Measurements from ENCODE around the gene SULT1C2.
"Not testable (repeated sequence)": the region's sequence is repeated elsewhere in the genome, so short reads cannot be mapped to it uniquely, and the experiment has no call there.

The SULT1C2 gene

GRCh38 chr2:108359336-108359735 is 70.6 kb downstream of the SULT1C2 start:
- not testable (repeated sequence) for H3K36me3 Mint-ChIP-seq, H3K4me3 Mint-ChIP-seq, H3K27ac Mint-ChIP-seq, H3K4me1 Mint-ChIP-seq, H3K9me3 Mint-ChIP-seq
- peaks cover 19% of the 10 kb centered on the region for H3K27me3 Mint-ChIP-seq
